Globus pallidus (tissue), 1 donor: ENCODE results near the gene LARP1.
"Not testable (repeated sequence)": the region's sequence is repeated elsewhere in the genome, so short reads cannot be mapped to it uniquely, and the experiment has no call there.

Source experiments
- DNase-seq: peaks from one replicate; pipeline ENCODE4 v3.0.0-alpha.2; 2015; ENCODE audit warnings: low spot score

The LARP1 gene

DNA sequence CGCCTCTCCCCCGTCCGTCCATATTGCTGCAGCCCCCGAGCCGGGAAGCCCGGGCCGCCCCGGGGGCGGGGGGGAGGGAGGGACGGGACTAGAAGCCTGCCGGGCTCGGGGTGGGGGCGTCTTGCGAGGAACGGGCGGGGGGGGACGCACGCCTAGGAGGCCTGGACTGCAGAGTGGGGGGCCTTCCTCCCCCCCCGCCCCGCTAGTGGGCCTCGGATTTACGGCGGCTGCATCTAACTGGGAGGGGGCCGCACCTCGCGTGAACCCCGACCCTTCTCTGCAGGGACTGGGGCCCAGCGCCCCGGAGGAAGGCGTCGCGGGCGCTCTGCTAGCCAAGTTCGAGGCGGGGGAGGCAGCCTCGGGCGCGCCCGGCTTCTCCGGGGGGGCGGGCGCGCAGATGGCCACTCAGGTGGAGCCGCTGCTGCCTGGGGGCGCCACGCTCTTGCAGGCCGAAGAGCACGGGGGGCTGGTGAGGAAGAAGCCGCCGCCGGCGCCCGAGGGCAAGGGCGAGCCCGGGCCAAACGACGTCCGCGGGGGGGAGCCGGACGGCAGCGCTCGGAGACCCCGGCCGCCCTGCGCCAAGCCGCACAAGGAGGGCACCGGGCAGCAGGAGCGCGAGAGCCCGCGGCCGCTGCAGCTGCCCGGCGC, at the start of gene LARP1:
Gene LARP1, plus strand, starts transcription at position 17 of the 648 bp plus-strand sequence. Its CDS starts 381 bp downstream, at position 398.
- DNase-seq: no peak

GRCh38 chr5:154706416-154706815, 48.8 kb upstream of the LARP1 start:
- no peak for DNase-seq

DNA sequence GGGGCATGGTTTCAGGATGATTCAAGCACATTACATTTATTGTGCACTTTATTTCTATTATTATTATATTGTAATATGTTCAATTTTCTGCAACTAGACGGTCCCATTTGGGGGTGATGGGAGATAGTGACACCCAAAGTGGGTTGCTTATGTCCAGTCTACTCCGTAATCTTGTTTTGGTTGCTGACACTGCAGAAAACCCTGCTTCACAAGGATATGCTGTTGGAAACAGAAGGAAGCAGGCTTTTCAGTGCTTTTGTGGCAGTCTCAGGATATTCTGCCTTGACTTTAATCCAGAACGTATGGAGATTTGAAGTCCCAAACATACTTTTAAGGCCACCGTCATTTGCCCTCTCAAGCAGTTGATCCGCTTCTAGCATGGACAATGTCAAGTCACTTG, 47.5 kb upstream of the LARP1 start:
- no peak for DNase-seq

DNA sequence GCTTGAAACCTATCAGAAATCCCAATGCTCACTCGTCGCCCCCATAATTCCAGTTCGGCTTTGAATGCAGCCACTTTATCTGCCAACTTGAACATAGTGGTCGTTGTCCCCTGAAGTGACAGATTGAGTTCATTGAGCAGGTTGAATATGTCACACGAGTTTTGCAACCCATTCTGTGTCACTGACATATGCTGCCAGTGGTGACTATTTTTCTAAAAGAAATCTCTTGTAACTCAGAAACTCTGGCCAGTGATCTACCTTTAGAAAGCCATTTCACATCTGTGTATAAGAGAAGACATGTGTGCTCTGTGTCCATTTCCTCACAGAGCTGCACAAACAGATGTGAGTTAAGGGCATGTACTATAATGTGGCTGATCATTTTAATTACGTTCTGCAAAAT, 47.0 kb upstream of the LARP1 start:
- no peak for DNase-seq

GRCh38 chr5:154708846-154709245, 46.3 kb upstream of the LARP1 start:
- DNase-seq: no peak

DNA sequence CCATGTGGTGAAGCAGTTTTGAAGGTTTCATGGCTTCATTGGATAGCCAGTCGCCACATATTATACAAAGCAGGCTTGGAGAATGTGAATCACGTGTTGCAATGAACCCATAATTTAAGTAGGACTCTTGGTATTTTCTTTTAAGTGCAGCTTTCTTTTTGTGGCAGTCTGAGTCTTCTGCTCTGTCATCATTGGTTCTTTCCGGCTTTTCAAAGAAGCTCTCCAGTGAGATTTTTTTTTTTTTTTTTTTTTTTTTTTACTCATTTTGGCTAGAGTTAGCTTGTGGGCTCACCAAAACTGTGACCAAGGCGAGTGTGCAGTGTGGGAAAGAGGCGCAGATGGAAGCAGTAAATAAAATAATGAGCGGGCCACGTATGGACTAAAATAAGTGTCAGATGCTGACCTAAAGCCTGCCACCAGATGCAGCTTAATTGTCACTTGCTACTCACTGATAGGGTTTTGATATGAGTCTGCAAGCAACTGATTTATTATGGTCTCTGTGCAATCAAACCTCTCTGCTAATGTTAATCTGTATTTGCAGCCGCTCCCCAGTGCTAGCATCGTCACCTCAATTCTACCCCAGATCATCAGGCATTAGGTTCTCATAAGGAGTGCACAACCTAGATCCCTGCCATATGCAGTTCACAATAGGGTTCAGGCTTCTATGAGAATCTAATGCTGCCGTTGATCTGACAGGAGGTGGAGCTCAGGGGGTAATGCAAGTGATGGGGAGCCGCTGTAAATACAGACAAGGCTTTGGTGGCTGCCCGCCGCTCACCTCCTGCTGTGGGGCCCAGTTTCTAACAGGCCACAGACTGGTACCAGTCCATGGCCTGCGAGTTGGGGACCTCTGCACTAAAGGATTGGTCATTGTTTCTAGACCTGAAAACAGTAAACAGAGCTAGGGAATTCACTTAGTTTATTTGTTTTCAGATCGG, 45.5 kb upstream of the LARP1 start:
- no peak for DNase-seq

GRCh38 chr5:154712518-154713437, 42.4 kb upstream of the LARP1 start:
- no peak for DNase-seq

DNA sequence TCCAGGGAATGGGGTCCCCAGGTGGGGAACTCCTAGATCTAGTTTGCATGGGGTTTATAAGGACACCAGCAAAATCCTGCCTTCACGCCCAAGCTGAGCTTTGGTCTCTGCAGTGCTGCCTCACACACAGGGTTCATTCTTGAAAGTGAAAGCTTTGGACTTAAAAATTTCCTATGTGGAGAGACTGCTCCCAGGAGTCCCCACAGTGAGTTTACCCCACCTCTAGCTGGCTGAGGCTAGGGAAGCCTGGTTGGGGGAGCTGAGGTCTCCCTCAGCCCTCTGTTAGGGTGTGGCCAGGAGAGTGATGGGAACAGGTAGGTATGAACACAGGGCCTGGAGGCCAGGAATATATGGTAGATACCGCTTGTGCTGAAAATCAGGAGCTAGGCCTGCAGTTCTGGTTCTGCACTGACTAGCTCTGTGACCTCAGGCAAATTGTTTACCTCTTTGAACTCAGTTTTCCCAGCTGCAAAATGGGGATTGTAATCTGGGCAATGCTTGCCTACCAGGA, 41.5 kb upstream of the LARP1 start:
- no peak for DNase-seq

GRCh38 chr5:154714266-154714986, 40.8 kb upstream of the LARP1 start:
- DNase-seq: no peak

- DNase-seq: no peak
Measured at GRCh38 chr5:154721481-154722058, 33.6 kb upstream of the LARP1 start.

GRCh38 chr5:154722097-154722496, 33.1 kb upstream of the LARP1 start:
- DNase-seq: no peak

GRCh38 chr5:154722936-154723335, 32.2 kb upstream of the LARP1 start:
- DNase-seq: no peak

- DNase-seq: no peak
Measured at GRCh38 chr5:154723740-154724505, 31.3 kb upstream of the LARP1 start.

- DNase-seq: no peak
Measured at GRCh38 chr5:154727361-154727760, 27.8 kb upstream of the LARP1 start.

- DNase-seq: no peak
Measured at GRCh38 chr5:154728939-154729588, 26.1 kb upstream of the LARP1 start.

DNA sequence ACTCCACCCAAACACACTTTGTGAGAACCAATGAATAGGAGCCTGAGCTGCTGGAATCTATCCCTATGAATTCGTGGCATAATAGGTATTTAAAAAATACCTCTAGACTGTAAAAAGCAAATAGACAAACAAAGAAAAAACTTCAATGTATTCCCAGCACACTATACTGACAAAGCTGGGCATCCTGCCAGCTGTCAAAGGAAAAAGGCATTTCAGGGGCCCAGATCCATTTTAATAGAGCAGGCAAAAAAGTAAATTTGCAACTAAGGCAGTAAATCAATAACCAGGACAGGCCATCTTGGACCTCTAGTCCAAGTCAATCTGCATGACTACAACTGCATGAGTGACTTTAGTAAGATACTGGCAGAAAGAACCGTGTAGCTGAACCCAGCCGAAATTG, 25.6 kb upstream of the LARP1 start:
- no peak for DNase-seq

- not testable (repeated sequence) for DNase-seq
Measured at GRCh38 chr5:154730761-154731160, 24.4 kb upstream of the LARP1 start.

DNA sequence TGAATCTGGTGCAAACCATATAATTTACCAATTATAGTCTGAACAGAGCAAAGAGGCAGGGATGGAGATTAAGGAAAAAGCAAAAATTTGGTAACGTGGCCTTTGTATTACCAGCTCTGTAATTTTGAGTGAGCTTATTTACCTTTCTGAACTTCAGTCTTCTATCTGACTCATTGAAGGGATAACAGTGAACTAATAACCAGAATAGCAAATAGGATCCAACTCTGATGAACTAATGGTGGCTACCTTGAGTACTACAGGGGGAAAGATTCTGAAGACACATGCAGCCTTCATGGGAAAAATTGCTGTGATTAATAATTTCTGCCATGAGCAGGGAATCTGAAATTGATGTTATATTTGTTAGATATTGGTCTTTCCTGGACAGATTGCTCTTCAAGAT, 23.0 kb upstream of the LARP1 start:
- no peak for DNase-seq

DNA sequence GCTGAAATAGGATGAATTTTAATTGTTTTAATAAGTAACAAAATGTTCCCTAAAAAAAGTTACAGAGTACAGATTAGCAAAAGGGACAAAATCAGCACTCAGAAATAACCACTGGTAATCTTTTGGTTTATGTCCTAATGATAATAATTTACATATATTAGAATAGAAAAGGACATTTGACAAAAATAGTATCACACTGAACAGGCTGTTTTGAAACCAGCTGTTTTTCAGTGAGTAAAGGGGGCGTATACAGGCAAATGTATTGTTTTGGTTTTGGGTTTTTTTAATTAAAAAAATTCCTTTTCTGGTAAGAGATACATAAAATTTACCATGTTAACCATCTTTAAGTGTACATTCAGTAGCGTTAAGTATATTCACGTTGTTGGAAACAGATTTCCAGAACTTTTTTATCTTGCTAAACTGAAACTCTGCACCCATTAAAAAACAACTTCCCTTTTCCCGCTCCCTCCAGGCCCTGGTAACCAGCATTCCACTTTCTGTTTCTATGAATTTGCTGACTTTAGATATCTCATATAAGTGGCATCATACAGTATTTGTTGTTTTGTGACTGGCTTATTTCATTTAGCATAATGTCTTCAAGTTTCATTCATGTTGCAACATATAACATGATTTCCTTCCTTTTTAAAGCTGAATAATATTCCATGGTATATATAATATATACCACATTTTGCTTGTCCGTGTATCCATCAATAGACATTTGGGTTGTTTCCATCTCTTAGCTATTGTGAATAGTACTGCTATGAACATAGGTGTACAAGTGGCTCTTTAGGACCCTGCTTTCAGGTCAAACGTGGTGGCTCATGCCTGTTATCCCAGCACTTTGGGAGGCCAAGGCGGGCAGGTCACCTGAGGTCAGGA, 20.6 kb upstream of the LARP1 start:
- DNase-seq: no peak
